MM.1S (cell line): ENCODE results near the gene NAT10.

Experiments
- DNase-seq: peaks from one replicate; pipeline ENCODE4 v3.0.0-alpha.2; 2015
- H2AFZ ChIP-seq: fragments of 300-600 bp; sonication (generic); 2 replicates; pipeline ENCODE4 v1.6.0; 2016; ENCODE audit warnings: antibody characterized with exemption, low read length
- H3F3A ChIP-seq: fragments of 300-600 bp; sonication (generic); 2 replicates; pipeline ENCODE4 v1.6.1; 2016; ENCODE audit warnings: mild to moderate bottlenecking, antibody characterized with exemption, low read length, moderate library complexity, mixed read lengths; ENCODE audit not compliant: insufficient read depth
- H3K27ac ChIP-seq: fragments of 300-600 bp; sonication (generic); 2 replicates; pipeline ENCODE4 v1.5.1; 2016; ENCODE audit warnings: mild to moderate bottlenecking, low read length
- H3K27me3 ChIP-seq: fragments of 300-600 bp; sonication (generic); replicated peaks from 2 replicates; pipeline ENCODE4 v1.6.0; 2016; ENCODE audit warnings: low read length; ENCODE audit not compliant: insufficient read depth
- H3K36me3 ChIP-seq: fragments of 300-600 bp; sonication (generic); replicated peaks from 2 replicates; pipeline ENCODE4 v1.6.1; 2016; ENCODE audit warnings: mild to moderate bottlenecking, low read length, mixed read lengths; ENCODE audit not compliant: insufficient read depth
- H3K4me1 ChIP-seq: fragments of 300-600 bp; sonication (generic); 2 replicates; pipeline ENCODE4 v1.6.1; 2016; ENCODE audit warnings: low read length, mixed read lengths
- H3K4me2 ChIP-seq: fragments of 300-600 bp; sonication (generic); 2 replicates; pipeline ENCODE4 v1.6.0; 2016; ENCODE audit warnings: low read depth, low read length
- H3K4me3 ChIP-seq: fragments of 300-600 bp; sonication (generic); 2 replicates; pipeline ENCODE4 v1.5.1; 2016; ENCODE audit warnings: low read length, mixed read lengths
- H3K79me2 ChIP-seq: fragments of 300-600 bp; sonication (generic); 2 replicates; pipeline ENCODE4 v1.6.1; 2016; ENCODE audit warnings: mixed run types, low read length, mixed read lengths
- H3K9ac ChIP-seq: fragments of 300-600 bp; sonication (generic); 2 replicates; pipeline ENCODE4 v1.6.1; 2016; ENCODE audit warnings: low read length, mixed read lengths
- H3K9me2 ChIP-seq: fragments of 300-600 bp; sonication (generic); replicated peaks from 2 replicates; pipeline ENCODE4 v1.6.1; 2016; ENCODE audit warnings: mild to moderate bottlenecking, low read length, mixed read lengths; ENCODE audit not compliant: insufficient read depth
- H3K9me3 ChIP-seq: fragments of 300-600 bp; sonication (generic); replicated peaks from 2 replicates; pipeline ENCODE4 v1.6.1; 2016; ENCODE audit warnings: mild to moderate bottlenecking, low read length, mixed read lengths; ENCODE audit not compliant: insufficient read depth
- H4K20me1 ChIP-seq: fragments of 300-600 bp; sonication (generic); 2 replicates; pipeline ENCODE4 v1.6.1; 2016; ENCODE audit warnings: mild to moderate bottlenecking, low read length, moderate library complexity, mixed read lengths; ENCODE audit not compliant: insufficient read depth
- EZH2 ChIP-seq: fragments of 300-600 bp; sonication (generic); optimal IDR thresholded peaks from 2 replicates; pipeline ENCODE3; 2017; ENCODE audit warnings: low read depth, mild to moderate bottlenecking, antibody characterized with exemption, low read length, mixed read lengths
- EZH2phosphoT487 ChIP-seq: fragments of 300-600 bp; sonication (generic); IDR thresholded peaks from 2 replicates; pipeline ENCODE4 v1.6.1; 2018; ENCODE audit warnings: antibody characterized with exemption, low read length
- TF ChIP-seq, protein P1 (sequence below): fragments of 300-600 bp; sonication (generic); IDR thresholded peaks from 2 replicates; pipeline ENCODE4 v1.5.1; 2016; ENCODE audit warnings: antibody characterized with exemption, low read length, mixed read lengths

Gene NAT10

DNA sequence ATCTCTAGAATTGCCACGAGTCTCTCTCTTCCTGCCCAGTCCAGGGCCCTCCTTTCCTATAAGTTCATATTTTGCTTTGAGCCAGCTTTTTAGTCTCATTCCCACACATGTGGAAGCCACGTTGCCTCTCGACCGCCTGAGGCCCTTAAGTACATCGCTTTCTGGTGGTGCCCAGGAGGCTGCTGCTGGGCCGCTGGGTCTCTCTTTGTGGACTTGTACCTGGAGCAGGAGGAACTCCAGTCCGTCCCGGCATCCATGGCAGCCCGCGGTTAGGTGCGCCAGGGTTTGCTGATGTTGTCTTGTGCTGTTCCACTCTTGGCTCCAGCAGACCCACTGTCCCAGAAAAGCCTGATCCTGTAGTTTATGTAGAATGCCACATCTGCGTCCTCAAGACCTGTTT lies 41.0 kb downstream of the NAT10 start:
- Histone ChIP-seq H3K9ac (no peak overlapping the region), H3K9me3 (no peaks in the 10 kb centered on the region), H3K27ac (peak overlapping the region; percentile 36; the same call in 1 of the 2 replicates), H3K79me2 (no peaks in the 10 kb centered on the region), H3K4me1 (peaks cover 23% of the 10 kb centered on the region), H3K9me2 (no peaks in the 10 kb centered on the region), H3K4me2 (0 out of 2 replicates have a peak overlapping the region, but pooled peaks have one; percentile 7), H4K20me1 (0 out of 2 replicates have a peak, but pooled peaks cover 7% of the 10 kb centered on the region), H3K27me3 (no peaks in the 10 kb centered on the region), H3F3A (peaks cover 23% of the 10 kb centered on the region), H2AFZ (no peak overlapping the region), H3K4me3 (no peak overlapping the region), H3K36me3 (peaks cover 17% of the 10 kb centered on the region; the same call in 1 of the 2 replicates)
- TF ChIP-seq, protein P1, sequence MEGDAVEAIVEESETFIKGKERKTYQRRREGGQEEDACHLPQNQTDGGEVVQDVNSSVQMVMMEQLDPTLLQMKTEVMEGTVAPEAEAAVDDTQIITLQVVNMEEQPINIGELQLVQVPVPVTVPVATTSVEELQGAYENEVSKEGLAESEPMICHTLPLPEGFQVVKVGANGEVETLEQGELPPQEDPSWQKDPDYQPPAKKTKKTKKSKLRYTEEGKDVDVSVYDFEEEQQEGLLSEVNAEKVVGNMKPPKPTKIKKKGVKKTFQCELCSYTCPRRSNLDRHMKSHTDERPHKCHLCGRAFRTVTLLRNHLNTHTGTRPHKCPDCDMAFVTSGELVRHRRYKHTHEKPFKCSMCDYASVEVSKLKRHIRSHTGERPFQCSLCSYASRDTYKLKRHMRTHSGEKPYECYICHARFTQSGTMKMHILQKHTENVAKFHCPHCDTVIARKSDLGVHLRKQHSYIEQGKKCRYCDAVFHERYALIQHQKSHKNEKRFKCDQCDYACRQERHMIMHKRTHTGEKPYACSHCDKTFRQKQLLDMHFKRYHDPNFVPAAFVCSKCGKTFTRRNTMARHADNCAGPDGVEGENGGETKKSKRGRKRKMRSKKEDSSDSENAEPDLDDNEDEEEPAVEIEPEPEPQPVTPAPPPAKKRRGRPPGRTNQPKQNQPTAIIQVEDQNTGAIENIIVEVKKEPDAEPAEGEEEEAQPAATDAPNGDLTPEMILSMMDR, result no peak
- TF ChIP-seq EZH2, result no peak
- no peak for TF ChIP-seq EZH2phosphoT487
- no peak for DNase-seq

DNA sequence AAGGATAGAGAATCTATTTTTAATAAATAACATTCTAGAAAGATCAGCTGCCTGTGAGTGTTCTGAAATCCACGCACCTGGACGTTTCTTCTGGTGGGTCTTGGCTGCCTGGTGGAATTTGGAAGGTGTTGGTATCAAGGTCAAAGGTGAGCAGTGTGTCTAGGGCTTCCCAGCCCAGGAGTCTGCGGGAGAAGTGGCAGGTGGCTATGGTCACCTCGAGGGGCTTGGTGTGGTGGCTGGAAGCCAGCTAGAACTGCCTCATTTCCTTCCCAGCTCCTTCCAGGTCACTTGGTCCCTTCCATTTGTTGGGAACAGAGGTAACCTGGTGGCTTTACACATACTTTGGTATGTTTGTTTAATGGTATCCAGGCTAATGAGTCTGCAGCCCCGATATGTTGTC lies 41.4 kb downstream of the NAT10 start:
- Histone ChIP-seq H3K9me3 (no peaks in the 10 kb centered on the region), H3K4me3 (no peak overlapping the region), H3K9me2 (no peaks in the 10 kb centered on the region), H2AFZ (no peak overlapping the region), H3K9ac (no peak overlapping the region), H3F3A (peaks cover 23% of the 10 kb centered on the region), H3K79me2 (no peaks in the 10 kb centered on the region), H3K4me1 (peaks cover 23% of the 10 kb centered on the region), H3K36me3 (peaks cover 17% of the 10 kb centered on the region; the same call in 1 of the 2 replicates), H3K27me3 (no peaks in the 10 kb centered on the region), H3K4me2 (no peak overlapping the region), H4K20me1 (0 out of 2 replicates have a peak, but pooled peaks cover 7% of the 10 kb centered on the region), H3K27ac (no peak overlapping the region)
- TF ChIP-seq EZH2 (no peak), EZH2phosphoT487 (no peak)
- TF ChIP-seq, protein P1, result no peak
- DNase-seq, result no peak

DNA sequence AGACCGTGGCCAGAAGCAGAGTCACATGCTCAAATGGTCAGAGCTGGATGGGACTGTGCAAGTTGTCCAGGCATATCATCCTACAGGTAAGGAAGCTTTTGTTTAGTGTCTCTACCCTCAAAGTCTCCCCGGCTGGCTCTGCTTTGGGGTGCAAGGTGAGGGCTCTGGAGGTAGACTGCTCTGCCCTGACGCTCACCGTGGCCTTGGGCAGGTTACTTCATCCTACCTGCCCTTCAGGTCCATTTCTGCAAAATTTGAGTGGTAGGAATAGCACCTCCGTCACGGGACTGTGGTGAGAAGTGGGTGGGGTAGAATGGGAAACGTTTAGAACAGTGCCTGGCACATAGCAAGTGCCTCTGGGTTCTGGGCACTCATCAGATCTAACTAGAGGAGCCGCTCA lies 42.2 kb downstream of the NAT10 start:
- Histone ChIP-seq H3K9me2 (no peaks in the 10 kb centered on the region), H3K79me2 (no peaks in the 10 kb centered on the region), H3K4me2 (no peak overlapping the region), H4K20me1 (0 out of 2 replicates have a peak, but pooled peaks cover 7% of the 10 kb centered on the region), H2AFZ (no peak overlapping the region), H3K27ac (no peak overlapping the region), H3K4me3 (no peak overlapping the region), H3K27me3 (no peaks in the 10 kb centered on the region), H3K9ac (no peak overlapping the region), H3K36me3 (peaks cover 17% of the 10 kb centered on the region; the same call in 1 of the 2 replicates), H3K4me1 (peaks cover 23% of the 10 kb centered on the region), H3K9me3 (no peaks in the 10 kb centered on the region), H3F3A (peaks cover 23% of the 10 kb centered on the region)
- no peak for TF ChIP-seq EZH2
- TF ChIP-seq, protein P1, result no peak
- TF ChIP-seq EZH2phosphoT487, result no peak
- DNase-seq, result no peak
